Neuron (in vitro differentiated cells): ENCODE data around the gene KCNK2.

Experiments
- H2AFZ ChIP-seq: one replicate; pipeline ENCODE4 v1.6.1; 2013; ENCODE audit warnings: low read depth, mild to moderate bottlenecking, inconsistent platforms, low read length, moderate library complexity
- H3K27me3 ChIP-seq: one replicate; pipeline ENCODE4 v1.6.1; 2013; ENCODE audit warnings: low read length; ENCODE audit not compliant: insufficient read depth
- H3K36me3 ChIP-seq: one replicate; pipeline ENCODE4 v1.6.1; 2013; ENCODE audit warnings: low read length; ENCODE audit not compliant: insufficient read depth
- H3K4me1 ChIP-seq: one replicate; pipeline ENCODE4 v1.6.1; 2013; ENCODE audit warnings: low read length; ENCODE audit not compliant: insufficient read depth
- H3K4me3 ChIP-seq: 2 replicates; pipeline ENCODE4 v1.5.1; 2013; ENCODE audit warnings: mild to moderate bottlenecking, low read length, moderate library complexity
- H3K9me3 ChIP-seq: one replicate; pipeline ENCODE4 v1.6.1; 2013; ENCODE audit warnings: low read length

The KCNK2 gene

GRCh38 chr1:215256936-215257679, 174.6 kb downstream of the KCNK2 start:
- H3K9me3 ChIP-seq, result no peaks in the 10 kb centered on the region
- H3K4me3 ChIP-seq, result no peak overlapping the region
- H3K36me3 ChIP-seq, result no peaks in the 10 kb centered on the region
- H3K27me3 ChIP-seq, result no peaks in the 10 kb centered on the region
- H2AFZ ChIP-seq, result no peak overlapping the region
- H3K4me1 ChIP-seq, result no peaks in the 10 kb centered on the region

GRCh38 chr1:215260711-215261110, 178.2 kb downstream of the KCNK2 start:
- no peak overlapping the region for H2AFZ ChIP-seq
- no peaks in the 10 kb centered on the region for H3K9me3 ChIP-seq
- H3K36me3 ChIP-seq, result no peaks in the 10 kb centered on the region
- no peaks in the 10 kb centered on the region for H3K27me3 ChIP-seq
- H3K4me3 ChIP-seq, result no peak overlapping the region
- no peaks in the 10 kb centered on the region for H3K4me1 ChIP-seq

- Histone ChIP-seq H3K27me3 (no peaks in the 10 kb centered on the region), H3K36me3 (no peaks in the 10 kb centered on the region), H3K4me1 (no peaks in the 10 kb centered on the region), H3K9me3 (no peaks in the 10 kb centered on the region), H3K4me3 (no peak overlapping the region), H2AFZ (no peak overlapping the region)
These were observed 179.6 kb downstream of the KCNK2 start for GRCh38 chr1:215262106-215262505.

DNA sequence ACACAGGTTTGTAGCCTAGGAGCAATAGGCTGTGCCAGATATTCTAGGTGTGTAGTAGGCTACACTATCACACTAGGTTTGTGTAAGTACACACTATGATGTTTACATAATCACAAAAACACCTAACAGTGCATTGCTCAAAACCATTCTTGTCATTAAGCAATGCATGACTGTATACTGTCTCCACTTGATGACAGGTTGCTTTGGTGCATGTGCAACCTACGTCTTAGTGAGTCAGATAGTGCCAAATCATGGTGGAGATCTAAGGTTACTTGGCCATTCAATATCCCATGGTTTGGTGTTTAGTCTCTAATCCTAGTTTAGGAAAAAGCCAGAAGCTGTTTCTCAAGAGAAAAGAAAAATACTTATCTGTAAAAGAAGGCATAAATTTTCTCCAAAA, 181.1 kb downstream of the KCNK2 start:
- Histone ChIP-seq H3K27me3 (no peaks in the 10 kb centered on the region), H3K4me1 (no peaks in the 10 kb centered on the region), H2AFZ (no peak overlapping the region), H3K9me3 (no peaks in the 10 kb centered on the region), H3K36me3 (no peaks in the 10 kb centered on the region), H3K4me3 (no peak overlapping the region)

DNA sequence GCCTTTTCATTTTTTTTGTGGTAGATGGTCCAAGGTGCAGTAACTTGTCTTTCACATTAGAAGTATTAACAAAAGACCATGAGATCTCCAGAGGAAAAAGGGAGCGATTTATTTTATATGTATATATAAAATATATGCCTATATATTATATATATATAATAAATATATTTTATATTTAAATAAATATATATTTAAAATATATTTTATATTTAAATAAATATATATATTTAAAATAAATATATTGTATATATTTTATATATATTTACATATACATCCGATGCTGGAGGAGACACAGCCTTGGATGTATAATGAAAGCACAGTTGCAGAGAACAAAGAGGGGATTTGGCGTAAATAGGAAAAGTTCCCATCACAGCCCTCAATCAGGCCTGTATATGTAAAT, 182.1 kb downstream of the KCNK2 start:
- Histone ChIP-seq H3K4me1 (no peaks in the 10 kb centered on the region), H2AFZ (no peak overlapping the region)

GRCh38 chr1:215267495-215267894, 185.0 kb downstream of the KCNK2 start:
- Histone ChIP-seq H3K4me1 (no peaks in the 10 kb centered on the region), H3K36me3 (no peaks in the 10 kb centered on the region), H3K9me3 (no peaks in the 10 kb centered on the region), H3K27me3 (no peaks in the 10 kb centered on the region), H3K4me3 (no peak overlapping the region), H2AFZ (no peak overlapping the region)

More for the DNA sequence above, 182.1 kb downstream of the KCNK2 start:
- Histone ChIP-seq H3K27me3 (no peaks in the 10 kb centered on the region), H3K36me3 (no peaks in the 10 kb centered on the region), H3K9me3 (no peaks in the 10 kb centered on the region), H3K4me3 (no peak overlapping the region)

DNA sequence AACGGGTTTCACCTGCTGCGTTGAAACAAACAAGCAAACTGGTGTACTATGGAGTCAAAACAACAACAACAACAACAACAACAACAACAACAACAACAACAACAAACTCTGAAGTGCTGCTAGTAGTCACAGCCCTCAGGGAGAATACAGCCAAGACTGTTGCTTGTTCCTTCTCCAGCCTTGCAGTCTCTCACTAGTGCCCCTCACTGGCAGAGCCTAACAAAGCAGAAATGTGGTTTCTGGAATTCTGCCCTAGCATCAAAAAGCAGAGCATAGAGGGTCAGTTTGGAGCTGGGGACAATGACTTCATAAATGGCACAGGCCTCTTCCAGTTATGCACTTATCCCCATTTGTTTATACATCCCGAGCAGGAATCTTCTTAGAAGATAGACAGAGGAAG, 187.4 kb downstream of the KCNK2 start:
- no peaks in the 10 kb centered on the region for H3K4me1 ChIP-seq
- no peaks in the 10 kb centered on the region for H3K27me3 ChIP-seq
- H3K36me3 ChIP-seq, result no peaks in the 10 kb centered on the region
- no peaks in the 10 kb centered on the region for H3K9me3 ChIP-seq
- no peak overlapping the region for H2AFZ ChIP-seq
- H3K4me3 ChIP-seq, result no peak overlapping the region

DNA sequence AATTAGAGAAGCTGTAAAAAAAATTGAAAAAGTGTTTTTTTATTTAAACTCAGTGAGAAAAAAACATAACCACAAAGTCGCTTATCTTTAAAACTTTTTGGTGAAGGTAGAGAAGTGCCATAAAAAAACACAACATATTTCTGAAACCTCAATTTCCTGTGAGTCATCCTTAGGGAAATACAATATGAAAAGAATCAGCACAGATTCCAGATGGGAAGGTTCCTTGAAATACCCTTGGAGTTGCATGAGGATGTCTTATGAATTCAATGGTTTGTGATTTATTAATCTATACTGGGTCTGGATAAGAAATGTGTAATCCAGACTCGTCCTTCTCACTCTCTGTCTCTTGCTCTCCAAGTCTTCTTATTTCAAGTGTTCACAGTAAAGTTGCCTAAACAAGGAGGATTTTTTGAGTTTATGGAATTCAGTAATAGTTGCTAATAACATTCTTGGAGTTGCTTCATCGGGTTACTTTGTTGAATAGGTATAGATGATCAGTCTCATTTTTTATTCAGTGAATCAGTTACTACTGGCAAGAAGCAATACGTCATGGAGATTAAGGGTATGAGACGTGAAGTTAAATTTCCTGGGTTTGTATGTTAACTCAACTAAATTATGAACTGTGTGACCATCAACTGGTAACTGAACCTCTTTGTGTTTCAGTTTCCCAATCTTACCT, 191.4 kb downstream of the KCNK2 start:
- Histone ChIP-seq H2AFZ (no peak overlapping the region), H3K27me3 (no peaks in the 10 kb centered on the region), H3K9me3 (no peaks in the 10 kb centered on the region), H3K4me1 (no peaks in the 10 kb centered on the region), H3K4me3 (no peak overlapping the region), H3K36me3 (no peaks in the 10 kb centered on the region)

GRCh38 chr1:215276582-215276981, 194.0 kb downstream of the KCNK2 start:
- Histone ChIP-seq H3K36me3 (no peaks in the 10 kb centered on the region), H3K4me3 (no peak overlapping the region), H2AFZ (no peak overlapping the region), H3K4me1 (no peaks in the 10 kb centered on the region), H3K9me3 (no peaks in the 10 kb centered on the region), H3K27me3 (no peaks in the 10 kb centered on the region)

DNA sequence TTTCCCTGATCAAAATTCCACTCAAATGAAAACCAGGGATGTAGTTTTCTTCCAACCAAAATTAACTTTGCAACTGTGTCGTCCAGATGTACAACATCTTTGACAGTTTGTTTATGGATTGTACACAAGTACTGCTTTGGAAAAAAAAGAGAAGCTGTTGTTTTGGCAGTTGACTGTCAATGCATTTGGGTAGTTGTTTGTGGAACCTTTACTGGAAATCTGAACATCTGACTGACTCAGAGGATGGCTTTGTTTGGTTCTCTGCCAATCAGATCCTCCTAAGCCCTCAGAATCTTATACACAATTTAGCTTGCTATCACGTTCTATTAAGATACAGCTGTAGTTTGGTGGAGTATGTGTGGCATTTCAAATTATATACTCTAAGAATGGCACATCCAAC, 195.0 kb downstream of the KCNK2 start:
- Histone ChIP-seq H3K27me3 (no peaks in the 10 kb centered on the region), H3K4me1 (no peaks in the 10 kb centered on the region), H3K36me3 (no peaks in the 10 kb centered on the region), H3K9me3 (no peaks in the 10 kb centered on the region), H3K4me3 (no peak overlapping the region), H2AFZ (no peak overlapping the region)

DNA sequence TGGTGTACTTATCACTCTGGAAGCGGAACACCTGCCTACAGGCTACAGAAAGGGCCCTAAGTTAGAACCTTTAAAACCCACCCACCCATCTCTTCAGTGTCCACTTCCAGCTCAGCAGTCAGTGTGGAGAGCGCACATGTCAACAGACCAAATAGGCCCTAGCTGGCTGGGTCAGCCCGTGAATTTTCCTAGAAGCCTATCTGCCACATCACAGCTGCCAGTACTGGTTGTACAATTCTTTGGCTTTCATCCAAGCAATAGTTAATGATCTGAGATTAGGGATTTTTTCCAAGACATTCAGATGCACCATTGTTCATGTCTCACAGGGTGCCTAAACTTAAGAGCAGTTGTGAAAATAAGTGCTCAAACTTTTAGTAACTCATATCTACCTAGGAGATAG, 197.1 kb downstream of the KCNK2 start:
- no peaks in the 10 kb centered on the region for H3K27me3 ChIP-seq
- no peak overlapping the region for H3K4me3 ChIP-seq
- no peaks in the 10 kb centered on the region for H3K9me3 ChIP-seq
- no peaks in the 10 kb centered on the region for H3K4me1 ChIP-seq
- H3K36me3 ChIP-seq, result no peaks in the 10 kb centered on the region
- H2AFZ ChIP-seq, result no peak overlapping the region

- H3K9me3 ChIP-seq, result no peaks in the 10 kb centered on the region
These were observed 200.0 kb downstream of the KCNK2 start for GRCh38 chr1:215282557-215282956.

GRCh38 chr1:215285013-215285800, 202.7 kb downstream of the KCNK2 start:
- Histone ChIP-seq H3K4me3 (no peak overlapping the region), H3K4me1 (peaks cover 2% of the 10 kb centered on the region), H3K9me3 (no peaks in the 10 kb centered on the region), H3K36me3 (no peaks in the 10 kb centered on the region), H2AFZ (no peak overlapping the region), H3K27me3 (no peaks in the 10 kb centered on the region)

More at GRCh38 chr1:215282557-215282956, 200.0 kb downstream of the KCNK2 start:
- Histone ChIP-seq H3K27me3 (no peaks in the 10 kb centered on the region), H3K36me3 (no peaks in the 10 kb centered on the region), H2AFZ (no peak overlapping the region), H3K4me1 (no peaks in the 10 kb centered on the region), H3K4me3 (no peak overlapping the region)
